Hepatocyte (in vitro differentiated cells): ENCODE measurements around the gene CD2.

Experiments
- CTCF ChIP-seq: fragments of 200-600 bp; sonication (generic); IDR thresholded peaks from 2 replicates; pipeline ENCODE4 v1.5.1; 2016; ENCODE audit warnings: antibody characterized with exemption, mild to moderate bottlenecking; ENCODE audit not compliant: poor library complexity
- EZH2 ChIP-seq: fragments of 200-600 bp; sonication (generic); IDR thresholded peaks from 2 replicates; pipeline ENCODE4 v1.6.1; 2016; ENCODE audit warnings: antibody characterized with exemption, mild to moderate bottlenecking, borderline replicate concordance

GRCh38 chr1:116721451-116722007 is 32.7 kb upstream of the CD2 start:
- no peak for TF ChIP-seq CTCF
- no peak for TF ChIP-seq EZH2
